GM19452 (cell line): ENCODE results near the gene LRRC39.

Source experiments
- ATAC-seq: cut with Tn5 transposase; IDR thresholded peaks from one replicate; pipeline ENCODE4 v1.9.1; 2021; ENCODE audit not compliant: unreplicated experiment

LRRC39 gene

GRCh38 chr1:100151679-100152078, 26.4 kb downstream of the LRRC39 start:
- ATAC-seq = no peak

GRCh38 chr1:100147875-100148274, 30.2 kb downstream of the LRRC39 start:
- no peak for ATAC-seq

GRCh38 chr1:100146958-100147357, 31.1 kb downstream of the LRRC39 start:
- ATAC-seq = no peak

GRCh38 chr1:100145116-100145515, 32.9 kb downstream of the LRRC39 start:
- ATAC-seq = no peak

GRCh38 chr1:100142343-100142742, 35.7 kb downstream of the LRRC39 start:
- ATAC-seq = no peak

- no peak for ATAC-seq
These were observed 36.9 kb downstream of the LRRC39 start for GRCh38 chr1:100141192-100141591.

- ATAC-seq = no peak
These were observed 40.5 kb downstream of the LRRC39 start for GRCh38 chr1:100137602-100138001.

GRCh38 chr1:100134872-100135271, 43.2 kb downstream of the LRRC39 start:
- ATAC-seq = no peak

- peak; percentile 91 for ATAC-seq
These were observed 45.2 kb downstream of the LRRC39 start, which contains the start of the genes SASS6 and TRMT13 for GRCh38 chr1:100132566-100133477. SASS6 (minus strand) TSS chr1:100132930; CDS start chr1:100132814, 116 bp downstream. TRMT13 (plus strand) TSS chr1:100133163; CDS start chr1:100133169, 6 bp downstream.

GRCh38 chr1:100131623-100132022, 46.4 kb downstream of the LRRC39 start:
- no peak for ATAC-seq

GRCh38 chr1:100130552-100131077, 47.4 kb downstream of the LRRC39 start:
- ATAC-seq = no peak

GRCh38 chr1:100127226-100127625, 50.8 kb downstream of the LRRC39 start:
- no peak for ATAC-seq

- no peak for ATAC-seq
These were observed 55.9 kb downstream of the LRRC39 start for GRCh38 chr1:100122177-100122576.

GRCh38 chr1:100115524-100115923, 62.5 kb downstream of the LRRC39 start:
- no peak for ATAC-seq

GRCh38 chr1:100109554-100110066, 68.4 kb downstream of the LRRC39 start:
- no peak for ATAC-seq

- ATAC-seq = no peak
These were observed 70.4 kb downstream of the LRRC39 start for GRCh38 chr1:100107696-100108095.

GRCh38 chr1:100101564-100101963, 76.5 kb downstream of the LRRC39 start:
- ATAC-seq = no peak

GRCh38 chr1:100100202-100100601, 77.9 kb downstream of the LRRC39 start:
- no peak for ATAC-seq
